ENCODE measurements around the gene BANF1.
"Not testable (repeated sequence)": the region's sequence is repeated elsewhere in the genome, so short reads cannot be mapped to it uniquely, and the experiment has no call there.

DNA sequence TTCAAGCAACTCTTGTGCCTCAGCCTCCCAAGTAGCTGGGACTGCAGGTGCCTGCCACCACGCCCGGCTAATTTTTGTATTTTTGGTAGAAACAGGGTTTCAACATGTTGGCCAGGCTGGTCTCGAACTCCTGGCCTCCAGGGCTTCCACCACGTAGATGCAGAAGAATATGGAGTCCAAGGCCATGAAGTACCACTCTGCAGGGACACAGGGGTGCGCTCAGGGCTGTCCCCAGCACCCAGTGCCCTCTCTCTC lies 20.8 kb downstream of the BANF1 start:
- TF ChIP-seq, protein P1, sequence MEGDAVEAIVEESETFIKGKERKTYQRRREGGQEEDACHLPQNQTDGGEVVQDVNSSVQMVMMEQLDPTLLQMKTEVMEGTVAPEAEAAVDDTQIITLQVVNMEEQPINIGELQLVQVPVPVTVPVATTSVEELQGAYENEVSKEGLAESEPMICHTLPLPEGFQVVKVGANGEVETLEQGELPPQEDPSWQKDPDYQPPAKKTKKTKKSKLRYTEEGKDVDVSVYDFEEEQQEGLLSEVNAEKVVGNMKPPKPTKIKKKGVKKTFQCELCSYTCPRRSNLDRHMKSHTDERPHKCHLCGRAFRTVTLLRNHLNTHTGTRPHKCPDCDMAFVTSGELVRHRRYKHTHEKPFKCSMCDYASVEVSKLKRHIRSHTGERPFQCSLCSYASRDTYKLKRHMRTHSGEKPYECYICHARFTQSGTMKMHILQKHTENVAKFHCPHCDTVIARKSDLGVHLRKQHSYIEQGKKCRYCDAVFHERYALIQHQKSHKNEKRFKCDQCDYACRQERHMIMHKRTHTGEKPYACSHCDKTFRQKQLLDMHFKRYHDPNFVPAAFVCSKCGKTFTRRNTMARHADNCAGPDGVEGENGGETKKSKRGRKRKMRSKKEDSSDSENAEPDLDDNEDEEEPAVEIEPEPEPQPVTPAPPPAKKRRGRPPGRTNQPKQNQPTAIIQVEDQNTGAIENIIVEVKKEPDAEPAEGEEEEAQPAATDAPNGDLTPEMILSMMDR (IDR thresholded peaks at IDR 0.05): not testable (repeated sequence)
- TF ChIP-seq POLR2A, EP300 (IDR thresholded peaks at IDR 0.05): not testable (repeated sequence)
